ENCODE measurements around the gene CDH13.

The CDH13 gene

DNA sequence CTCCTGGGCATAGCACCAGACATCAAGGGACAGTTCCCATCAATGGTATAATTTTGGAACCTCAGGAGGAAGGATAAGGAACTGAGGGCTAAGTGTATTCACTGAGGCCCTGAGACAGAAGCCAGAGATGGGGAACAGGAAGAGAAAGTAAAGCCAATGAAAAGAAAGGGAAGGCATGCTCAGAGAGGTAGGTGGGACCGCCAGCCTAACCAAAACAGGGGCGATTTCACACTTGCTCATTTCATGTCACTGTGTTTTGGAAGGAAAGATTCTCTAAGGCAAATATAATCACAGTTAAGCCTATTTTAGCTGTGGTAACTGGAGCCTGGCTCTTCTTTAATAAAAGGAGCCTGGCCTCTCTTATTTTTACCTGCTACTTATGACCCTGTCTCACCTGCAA is 411.1 kb downstream of the CDH13 start:
- H2BK5ac ChIP-seq (ENCODE audit: low read depth, low read length, poor library complexity) = no peak overlapping the region
- H3K4me3 ChIP-seq (ENCODE audit: low read depth, low read length) = no peak overlapping the region
- no peaks in the 10 kb centered on the region for H3K36me3 ChIP-seq (ENCODE audit: control insufficient read depth in 1 of 2, insufficient read depth in 2 of 2, low read length in 2 of 2)
- H4K12ac ChIP-seq (ENCODE audit: low read depth, low read length) = no peak overlapping the region
- no peak overlapping the region for H4K8ac ChIP-seq (ENCODE audit: low read depth, low read length)
- H4K91ac ChIP-seq (ENCODE audit: low read depth, low read length) = no peak overlapping the region
- no CpG with 5 or more reads among the region's 2 CpGs for WGBS (ENCODE audit: extremely low coverage, insufficient coverage, insufficient read length)
- H3K27me3 ChIP-seq (ENCODE audit: insufficient read depth, low read length) = no peaks in the 10 kb centered on the region
- no peak overlapping the region for H2BK12ac ChIP-seq (ENCODE audit: low read length)
- no peak overlapping the region for H2AFZ ChIP-seq (ENCODE audit: insufficient read depth, low read length, poor library complexity)
- no peak overlapping the region for H3K9ac ChIP-seq (ENCODE audit: low read length)
- H3K4me1 ChIP-seq (ENCODE audit: control insufficient read depth in 1 of 2, insufficient read depth in 2 of 2, low read length in 2 of 2) = no peaks in the 10 kb centered on the region
- no peak overlapping the region for H3K14ac ChIP-seq (ENCODE audit: low read length)
- H3K79me2 ChIP-seq (ENCODE audit: control insufficient read depth, insufficient read depth, low read length, poor library complexity) = no peaks in the 10 kb centered on the region
- no peak overlapping the region for H3K27ac ChIP-seq (ENCODE audit: low read depth, low read length)
- no peak overlapping the region for H3K4ac ChIP-seq (ENCODE audit: low read depth, low read length)
- no peak overlapping the region for H3K18ac ChIP-seq (ENCODE audit: low read length)
- H3K4me2 ChIP-seq (ENCODE audit: low read length) = no peak overlapping the region
- H3K9me3 ChIP-seq (ENCODE audit: insufficient read depth, low read depth, low read length) = peaks cover 7% of the 10 kb centered on the region
- no peak overlapping the region for H2AK5ac ChIP-seq (ENCODE audit: low read length)
- H2BK120ac ChIP-seq (ENCODE audit: insufficient read depth, low read length, poor library complexity) = no peak overlapping the region
- H3K23ac ChIP-seq (ENCODE audit: low read length) = no peak overlapping the region
- no peaks in the 10 kb centered on the region for H3K79me1 ChIP-seq (ENCODE audit: low read length)
- DNase-seq = no peak

DNA sequence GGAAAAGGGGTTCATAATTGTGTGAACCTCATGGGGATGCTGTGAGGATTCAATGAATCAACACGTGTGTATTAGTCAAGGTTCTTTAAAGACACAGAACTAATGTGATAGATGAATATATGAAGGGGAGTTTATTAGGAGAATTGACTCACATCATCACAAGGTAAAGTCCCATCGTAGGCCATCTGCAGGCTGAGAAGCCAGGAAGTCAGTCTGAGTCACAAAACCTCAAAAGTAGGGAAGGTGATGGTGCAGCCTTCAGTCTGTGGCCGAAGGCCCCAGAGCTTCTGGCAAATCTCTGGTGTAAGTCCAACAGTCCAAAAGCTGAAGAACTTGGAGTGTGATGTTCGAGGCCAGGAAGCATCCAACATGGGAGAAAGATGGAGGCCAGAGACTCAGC is 413.4 kb downstream of the CDH13 start:
- WGBS (ENCODE audit: extremely low coverage, insufficient coverage, insufficient read length) = no CpG with 5 or more reads among the region's 4 CpGs
- Histone ChIP-seq H3K4ac (ENCODE audit: low read depth, low read length) (no peak overlapping the region), H3K14ac (ENCODE audit: low read length) (no peak overlapping the region), H3K79me2 (ENCODE audit: control insufficient read depth, insufficient read depth, low read length, poor library complexity) (no peaks in the 10 kb centered on the region), H4K12ac (ENCODE audit: low read depth, low read length) (no peak overlapping the region), H3K79me1 (ENCODE audit: low read length) (no peaks in the 10 kb centered on the region), H3K4me2 (ENCODE audit: low read length) (no peak overlapping the region), H4K8ac (ENCODE audit: low read depth, low read length) (no peak overlapping the region), H3K36me3 (ENCODE audit: control insufficient read depth in 1 of 2, insufficient read depth in 2 of 2, low read length in 2 of 2) (no peaks in the 10 kb centered on the region), H3K4me3 (ENCODE audit: low read depth, low read length) (no peak overlapping the region), H3K18ac (ENCODE audit: low read length) (no peak overlapping the region), H3K27ac (ENCODE audit: low read depth, low read length) (no peak overlapping the region), H3K27me3 (ENCODE audit: insufficient read depth, low read length) (no peaks in the 10 kb centered on the region), H2BK12ac (ENCODE audit: low read length) (no peak overlapping the region), H3K23ac (ENCODE audit: low read length) (no peak overlapping the region), H4K91ac (ENCODE audit: low read depth, low read length) (no peak overlapping the region), H2BK120ac (ENCODE audit: insufficient read depth, low read length, poor library complexity) (no peak overlapping the region), H2AFZ (ENCODE audit: insufficient read depth, low read length, poor library complexity) (no peak overlapping the region), H2AK5ac (ENCODE audit: low read length) (no peak overlapping the region), H2BK5ac (ENCODE audit: low read depth, low read length, poor library complexity) (no peak overlapping the region), H3K9me3 (ENCODE audit: insufficient read depth, low read depth, low read length) (peaks cover 4% of the 10 kb centered on the region), H3K9ac (ENCODE audit: low read length) (no peak overlapping the region), H3K4me1 (ENCODE audit: control insufficient read depth in 1 of 2, insufficient read depth in 2 of 2, low read length in 2 of 2) (no peaks in the 10 kb centered on the region)
- DNase-seq = no peak

DNA sequence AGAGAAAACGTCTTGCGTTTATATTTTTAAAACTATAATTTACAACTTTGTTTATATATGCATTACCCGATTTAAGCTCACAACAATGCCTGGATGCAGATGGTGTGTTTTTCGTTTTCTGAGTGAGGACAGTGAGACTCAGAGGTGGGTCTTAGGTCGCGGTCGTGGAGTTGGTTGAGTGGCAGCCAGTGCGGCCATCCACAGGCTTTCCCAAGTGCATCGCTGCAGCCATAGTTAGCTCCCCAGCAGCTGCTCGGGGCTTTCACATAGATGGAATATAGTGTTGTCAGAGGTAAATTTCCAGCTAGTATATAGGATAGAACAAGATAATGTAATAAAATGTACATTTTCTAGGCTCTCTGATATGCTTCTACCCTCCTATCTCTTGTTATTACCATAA is 417.8 kb downstream of the CDH13 start:
- Histone ChIP-seq H3K27ac (ENCODE audit: low read depth, low read length) (no peak overlapping the region), H4K91ac (ENCODE audit: low read depth, low read length) (no peak overlapping the region), H2AFZ (ENCODE audit: insufficient read depth, low read length, poor library complexity) (no peak overlapping the region), H3K14ac (ENCODE audit: low read length) (no peak overlapping the region), H3K9me3 (ENCODE audit: insufficient read depth, low read depth, low read length) (peaks cover 2% of the 10 kb centered on the region), H3K4me3 (ENCODE audit: low read depth, low read length) (no peak overlapping the region), H3K4me1 (ENCODE audit: control insufficient read depth in 1 of 2, insufficient read depth in 2 of 2, low read length in 2 of 2) (no peaks in the 10 kb centered on the region), H3K36me3 (ENCODE audit: control insufficient read depth in 1 of 2, insufficient read depth in 2 of 2, low read length in 2 of 2) (no peaks in the 10 kb centered on the region), H4K12ac (ENCODE audit: low read depth, low read length) (no peak overlapping the region), H3K27me3 (ENCODE audit: insufficient read depth, low read length) (no peaks in the 10 kb centered on the region), H3K79me2 (ENCODE audit: control insufficient read depth, insufficient read depth, low read length, poor library complexity) (no peaks in the 10 kb centered on the region), H2BK5ac (ENCODE audit: low read depth, low read length, poor library complexity) (no peak overlapping the region), H3K79me1 (ENCODE audit: low read length) (no peaks in the 10 kb centered on the region), H3K18ac (ENCODE audit: low read length) (no peak overlapping the region), H4K8ac (ENCODE audit: low read depth, low read length) (no peak overlapping the region), H3K4me2 (ENCODE audit: low read length) (no peak overlapping the region), H2BK12ac (ENCODE audit: low read length) (no peak overlapping the region), H3K23ac (ENCODE audit: low read length) (no peak overlapping the region), H2BK120ac (ENCODE audit: insufficient read depth, low read length, poor library complexity) (no peak overlapping the region), H3K4ac (ENCODE audit: low read depth, low read length) (no peak overlapping the region), H2AK5ac (ENCODE audit: low read length) (no peak overlapping the region), H3K9ac (ENCODE audit: low read length) (no peak overlapping the region)
- no CpG with 5 or more reads among the region's 10 CpGs for WGBS (ENCODE audit: extremely low coverage, insufficient coverage, insufficient read length)
- no peak for DNase-seq

DNA sequence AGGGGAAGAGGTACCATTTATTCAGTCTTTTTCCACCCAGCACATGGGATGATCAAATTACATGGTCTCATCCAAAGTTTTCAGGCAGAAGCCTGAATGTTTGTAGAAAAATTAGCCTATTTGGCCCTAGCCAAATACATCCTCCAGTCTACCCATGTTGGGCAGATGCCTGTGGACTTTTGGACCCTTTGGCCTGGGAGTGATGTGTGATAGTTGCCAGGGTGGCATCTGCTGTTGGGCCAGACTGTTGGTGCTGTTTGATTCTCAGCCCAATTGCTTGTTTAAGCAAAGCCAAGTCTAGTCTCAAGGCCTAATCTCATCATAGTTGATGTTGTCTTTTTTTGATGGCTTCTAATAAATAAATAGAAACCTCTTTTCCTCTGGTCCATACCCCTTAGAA is 419.0 kb downstream of the CDH13 start:
- Histone ChIP-seq H3K23ac (ENCODE audit: low read length) (no peak overlapping the region), H3K9ac (ENCODE audit: low read length) (no peak overlapping the region), H3K4me1 (ENCODE audit: control insufficient read depth in 1 of 2, insufficient read depth in 2 of 2, low read length in 2 of 2) (no peaks in the 10 kb centered on the region), H3K27me3 (ENCODE audit: insufficient read depth, low read length) (no peaks in the 10 kb centered on the region), H2AK5ac (ENCODE audit: low read length) (no peak overlapping the region), H2AFZ (ENCODE audit: insufficient read depth, low read length, poor library complexity) (no peak overlapping the region), H3K4me3 (ENCODE audit: low read depth, low read length) (no peak overlapping the region), H3K14ac (ENCODE audit: low read length) (no peak overlapping the region), H4K91ac (ENCODE audit: low read depth, low read length) (no peak overlapping the region), H3K9me3 (ENCODE audit: insufficient read depth, low read depth, low read length) (no peaks in the 10 kb centered on the region), H3K4me2 (ENCODE audit: low read length) (no peak overlapping the region), H2BK120ac (ENCODE audit: insufficient read depth, low read length, poor library complexity) (no peak overlapping the region), H3K4ac (ENCODE audit: low read depth, low read length) (no peak overlapping the region), H2BK12ac (ENCODE audit: low read length) (no peak overlapping the region), H3K18ac (ENCODE audit: low read length) (no peak overlapping the region), H4K12ac (ENCODE audit: low read depth, low read length) (no peak overlapping the region), H2BK5ac (ENCODE audit: low read depth, low read length, poor library complexity) (no peak overlapping the region), H3K79me2 (ENCODE audit: control insufficient read depth, insufficient read depth, low read length, poor library complexity) (no peaks in the 10 kb centered on the region), H3K27ac (ENCODE audit: low read depth, low read length) (no peak overlapping the region), H3K79me1 (ENCODE audit: low read length) (no peaks in the 10 kb centered on the region), H3K36me3 (ENCODE audit: control insufficient read depth in 1 of 2, insufficient read depth in 2 of 2, low read length in 2 of 2) (no peaks in the 10 kb centered on the region), H4K8ac (ENCODE audit: low read depth, low read length) (no peak overlapping the region)
- DNase-seq = no peak

DNA sequence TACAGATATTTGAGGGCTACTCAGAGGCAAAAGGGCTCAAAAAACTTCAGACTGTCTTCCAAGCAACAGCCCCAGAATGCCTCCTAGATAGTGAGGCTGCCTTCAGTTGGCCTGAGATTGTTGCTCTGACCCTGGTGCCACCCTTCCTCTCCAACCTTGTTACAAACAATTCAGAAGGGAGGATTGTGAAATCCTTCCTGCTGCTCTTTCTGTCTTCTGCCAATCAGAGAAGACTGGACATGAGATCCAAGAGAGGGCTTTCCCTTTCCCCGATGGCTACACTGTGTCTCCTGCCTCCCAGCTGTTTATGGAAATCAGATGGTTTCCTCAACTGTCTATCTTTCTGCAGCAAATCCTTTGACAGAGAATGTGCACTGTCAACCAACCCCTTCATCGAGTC is 419.9 kb downstream of the CDH13 start:
- H2BK5ac ChIP-seq (ENCODE audit: low read depth, low read length, poor library complexity) = no peak overlapping the region
- no peaks in the 10 kb centered on the region for H3K9me3 ChIP-seq (ENCODE audit: insufficient read depth, low read depth, low read length)
- H3K9ac ChIP-seq (ENCODE audit: low read length) = no peak overlapping the region
- no peak overlapping the region for H4K12ac ChIP-seq (ENCODE audit: low read depth, low read length)
- H3K23ac ChIP-seq (ENCODE audit: low read length) = no peak overlapping the region
- no peak overlapping the region for H2BK120ac ChIP-seq (ENCODE audit: insufficient read depth, low read length, poor library complexity)
- H2AFZ ChIP-seq (ENCODE audit: insufficient read depth, low read length, poor library complexity) = no peak overlapping the region
- no peaks in the 10 kb centered on the region for H3K36me3 ChIP-seq (ENCODE audit: control insufficient read depth in 1 of 2, insufficient read depth in 2 of 2, low read length in 2 of 2)
- no peaks in the 10 kb centered on the region for H3K79me2 ChIP-seq (ENCODE audit: control insufficient read depth, insufficient read depth, low read length, poor library complexity)
- H3K4me1 ChIP-seq (ENCODE audit: control insufficient read depth in 1 of 2, insufficient read depth in 2 of 2, low read length in 2 of 2) = no peaks in the 10 kb centered on the region
- no peak overlapping the region for H3K18ac ChIP-seq (ENCODE audit: low read length)
- no peak overlapping the region for H3K27ac ChIP-seq (ENCODE audit: low read depth, low read length)
- WGBS (ENCODE audit: extremely low coverage, insufficient coverage, insufficient read length) = no CpG with 5 or more reads among the region's 2 CpGs
- no peaks in the 10 kb centered on the region for H3K79me1 ChIP-seq (ENCODE audit: low read length)
- no peak overlapping the region for H4K8ac ChIP-seq (ENCODE audit: low read depth, low read length)
- H3K14ac ChIP-seq (ENCODE audit: low read length) = no peak overlapping the region
- DNase-seq = no peak
- no peak overlapping the region for H2BK12ac ChIP-seq (ENCODE audit: low read length)
- H2AK5ac ChIP-seq (ENCODE audit: low read length) = no peak overlapping the region
- no peaks in the 10 kb centered on the region for H3K27me3 ChIP-seq (ENCODE audit: insufficient read depth, low read length)
- no peak overlapping the region for H4K91ac ChIP-seq (ENCODE audit: low read depth, low read length)
- no peak overlapping the region for H3K4me2 ChIP-seq (ENCODE audit: low read length)
- H3K4me3 ChIP-seq (ENCODE audit: low read depth, low read length) = no peak overlapping the region
- no peak overlapping the region for H3K4ac ChIP-seq (ENCODE audit: low read depth, low read length)

Measured in trophoblast cell (in vitro differentiated cells and primary cell).